Gastroesophageal sphincter (tissue), 4 donors: ENCODE data around the gene BMP2K. TPM values are rescaled to one million over a fixed set of nuclear protein-coding genes. Genes with fewer than 3 reads are reported as not detected.

Experiments
- ATAC-seq: fragments of 150-250 bp; one replicate; pipeline ENCODE4 v1.9.1; 2016; ENCODE audit warnings: mild to moderate bottlenecking, moderate library complexity
- H3K27ac ChIP-seq, 4 donors: fragments of 200-600 bp; sonication (generic) in 3 of 4; 1 replicate in 3 of 4; 2 replicates in 1 of 4; pipeline ENCODE4 v1.5.1; 2016 to 2019
- H3K27me3 ChIP-seq: fragments of 200-600 bp; sonication (generic); one replicate; pipeline ENCODE4 v1.5.1; 2019
- H3K36me3 ChIP-seq, 2 donors: fragments of 200-600 bp; sonication (generic); one replicate each; pipeline ENCODE4 v1.5.1; 2019; ENCODE audit warnings: control low read depth in 1 of 2
- H3K4me1 ChIP-seq, 3 donors: fragments of 200-600 bp; sonication (generic); 1 replicate in 2 of 3; 2 replicates in 1 of 3; pipeline ENCODE4 v1.5.1; 2016 to 2019; ENCODE audit warnings: control low read depth in 2 of 3
- H3K4me3 ChIP-seq, 2 donors: fragments of 200-600 bp; sonication (generic); one replicate each; pipeline ENCODE4 v1.5.1; 2019; ENCODE audit warnings: mild to moderate bottlenecking in 1 of 2, moderate library complexity in 1 of 2
- H3K9me3 ChIP-seq, 3 donors: fragments of 200-600 bp; sonication (generic); one replicate each; pipeline ENCODE4 v1.5.1; 2017 to 2019; ENCODE audit warnings: control low read depth in 2 of 3
- EP300 ChIP-seq: sonication (generic); formaldehyde crosslinking; IDR thresholded peaks from one replicate; pipeline ENCODE4 v1.6.1; 2017; ENCODE audit warnings: antibody characterized with exemption, mild to moderate bottlenecking
- POLR2A ChIP-seq, 2 donors: fragments of 450-650 bp; IDR thresholded peaks; one replicate each; pipeline ENCODE4 v1.6.1; 2017; ENCODE audit warnings: antibody characterized with exemption in 2 of 2, mild to moderate bottlenecking in 2 of 2, moderate library complexity in 1 of 2
- POLR2AphosphoS5 ChIP-seq: sonication (generic); formaldehyde crosslinking; IDR thresholded peaks from one replicate; pipeline ENCODE4 v1.6.1; 2017; ENCODE audit warnings: antibody characterized with exemption
- WGBS, 2 donors: methylation state at CpG; one replicate each; pipeline ENCODE4 v1.1.5; 2018; ENCODE audit warnings: low coverage in 1 of 2; 5-methylcytosine and 5-hydroxymethylcytosine counted together
- total RNA-seq, 4 donors: library from RNA; depleted of rRNA; stranded (reverse); fragments of >200 nt; gene quantifications; one replicate each; pipeline ENCODE4 v1.1.0, GENCODE V29; 2016
- TF ChIP-seq, protein P1 (sequence below), 4 experiments: fragments of 200-600 bp in 2 of 4; fragments of 450-650 bp in 2 of 4; sonication (generic) in 1 of 4; IDR thresholded peaks; one replicate each; pipeline ENCODE4 v1.5.1; 2017 to 2019; ENCODE audit warnings: antibody characterized with exemption in 4 of 4, mild to moderate bottlenecking in 2 of 4, moderate library complexity in 2 of 4

BMP2K gene
- total RNA-seq, 4 donors from 2014 or later, result 44.6 to 70.5 (median 48.7) TPM

GRCh38 chr4:78870056-78870455 lies 93.9 kb downstream of the BMP2K start:
- Histone ChIP-seq H3K4me1 (no peaks in the 10 kb centered on the region), H3K4me3 (no peak overlapping the region), H3K36me3 (peaks cover 6 to 91% of the 10 kb centered on the region in 2 donors), H3K27me3 (no peaks in the 10 kb centered on the region), H3K9me3 (no peaks in the 10 kb centered on the region), H3K27ac (no peak overlapping the region)
- TF ChIP-seq POLR2A (IDR thresholded peaks at IDR 0.05), result no peak
- ATAC-seq, result no peak

GRCh38 chr4:78876568-78877320 lies 100.6 kb downstream of the BMP2K start:
- H3K9me3 ChIP-seq, result no peaks in the 10 kb centered on the region
- no peak overlapping the region for H3K27ac ChIP-seq
- no peak for ATAC-seq
- TF ChIP-seq POLR2AphosphoS5, result no peak
- WGBS, 2 donors, result 87 to 91% methylated on average over 5 of the region's 5 CpGs
- no peak overlapping the region for H3K4me3 ChIP-seq
- H3K36me3 ChIP-seq, result peaks cover 6 to 74% of the 10 kb centered on the region in 2 donors
- no peaks in the 10 kb centered on the region for H3K4me1 ChIP-seq
- H3K27me3 ChIP-seq, result no peaks in the 10 kb centered on the region

- no peaks in the 10 kb centered on the region for H3K4me1 ChIP-seq
- H3K9me3 ChIP-seq, result no peaks in the 10 kb centered on the region
- no peak for ATAC-seq
- no peak for TF ChIP-seq POLR2AphosphoS5
- TF ChIP-seq, protein P1, sequence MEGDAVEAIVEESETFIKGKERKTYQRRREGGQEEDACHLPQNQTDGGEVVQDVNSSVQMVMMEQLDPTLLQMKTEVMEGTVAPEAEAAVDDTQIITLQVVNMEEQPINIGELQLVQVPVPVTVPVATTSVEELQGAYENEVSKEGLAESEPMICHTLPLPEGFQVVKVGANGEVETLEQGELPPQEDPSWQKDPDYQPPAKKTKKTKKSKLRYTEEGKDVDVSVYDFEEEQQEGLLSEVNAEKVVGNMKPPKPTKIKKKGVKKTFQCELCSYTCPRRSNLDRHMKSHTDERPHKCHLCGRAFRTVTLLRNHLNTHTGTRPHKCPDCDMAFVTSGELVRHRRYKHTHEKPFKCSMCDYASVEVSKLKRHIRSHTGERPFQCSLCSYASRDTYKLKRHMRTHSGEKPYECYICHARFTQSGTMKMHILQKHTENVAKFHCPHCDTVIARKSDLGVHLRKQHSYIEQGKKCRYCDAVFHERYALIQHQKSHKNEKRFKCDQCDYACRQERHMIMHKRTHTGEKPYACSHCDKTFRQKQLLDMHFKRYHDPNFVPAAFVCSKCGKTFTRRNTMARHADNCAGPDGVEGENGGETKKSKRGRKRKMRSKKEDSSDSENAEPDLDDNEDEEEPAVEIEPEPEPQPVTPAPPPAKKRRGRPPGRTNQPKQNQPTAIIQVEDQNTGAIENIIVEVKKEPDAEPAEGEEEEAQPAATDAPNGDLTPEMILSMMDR (IDR thresholded peaks at IDR 0.05), result no peak
- no peaks in the 10 kb centered on the region for H3K27me3 ChIP-seq
- WGBS, 2 donors, result 92 to 100% methylated on average over 1 of the region's 1 CpG
- no peak overlapping the region for H3K4me3 ChIP-seq
- H3K36me3 ChIP-seq, result peaks cover 0 to 61% of the 10 kb centered on the region in 2 donors
- no peak overlapping the region for H3K27ac ChIP-seq
Measured at GRCh38 chr4:78878031-78878430, 101.9 kb downstream of the BMP2K start.

DNA sequence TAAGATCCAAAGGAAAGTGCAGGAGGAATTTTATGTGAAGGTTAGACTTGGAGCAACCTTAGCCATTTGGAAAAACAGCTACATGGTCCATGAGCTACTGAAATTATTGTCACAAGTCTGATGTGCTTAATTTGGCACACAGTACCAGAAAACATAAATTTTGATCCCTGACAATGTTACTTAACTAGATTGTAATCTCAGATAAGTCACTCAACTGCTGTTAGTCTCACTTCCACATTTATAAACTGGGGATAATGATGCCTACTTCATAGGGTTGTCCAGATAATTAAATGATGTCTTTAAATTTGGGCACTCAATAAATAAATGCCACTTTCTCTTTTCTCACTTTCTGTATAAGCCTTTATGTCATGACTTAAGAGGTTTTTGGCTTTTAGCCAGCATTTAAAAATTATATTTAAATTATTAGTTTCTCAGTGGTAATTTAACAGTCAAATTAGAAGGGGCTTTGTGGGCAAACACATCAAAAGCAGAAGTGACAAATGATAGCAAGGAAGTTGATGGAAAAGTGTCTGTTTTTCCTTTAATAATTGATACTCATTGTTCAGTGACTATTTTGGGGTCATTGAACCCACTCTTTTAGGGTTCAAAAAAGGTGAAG lies 104.8 kb downstream of the BMP2K start:
- Histone ChIP-seq H3K9me3 (no peaks in the 10 kb centered on the region), H3K4me3 (no peak overlapping the region), H3K27ac (no peak overlapping the region), H3K4me1 (no peaks in the 10 kb centered on the region), H3K27me3 (no peaks in the 10 kb centered on the region), H3K36me3 (peaks cover 0 to 46% of the 10 kb centered on the region in 2 donors)
- no peak for ATAC-seq
- TF ChIP-seq, protein P1 (IDR thresholded peaks at IDR 0.05), result no peak
- TF ChIP-seq POLR2A (IDR thresholded peaks at IDR 0.05), result no peak
- TF ChIP-seq EP300, result no peak
- no peak for TF ChIP-seq POLR2AphosphoS5

- no peak for ATAC-seq
- H3K36me3 ChIP-seq, result peaks cover 0 to 42% of the 10 kb centered on the region in 2 donors
Measured at GRCh38 chr4:78885598-78885997, 109.4 kb downstream of the BMP2K start.

GRCh38 chr4:78889955-78890354 lies 113.8 kb downstream of the BMP2K start:
- Histone ChIP-seq H3K4me3 (no peak overlapping the region), H3K9me3 (no peaks in the 10 kb centered on the region), H3K27me3 (no peaks in the 10 kb centered on the region), H3K36me3 (peaks cover 0 to 58% of the 10 kb centered on the region in 2 donors), H3K27ac (no peak overlapping the region), H3K4me1 (no peaks in the 10 kb centered on the region)
- TF ChIP-seq EP300, result no peak
- no peak for TF ChIP-seq POLR2AphosphoS5
- no peak for TF ChIP-seq POLR2A (IDR thresholded peaks at IDR 0.05)
- no peak for ATAC-seq

More at GRCh38 chr4:78885598-78885997, 109.4 kb downstream of the BMP2K start:
- Histone ChIP-seq H3K27me3 (no peaks in the 10 kb centered on the region), H3K27ac (no peak overlapping the region), H3K9me3 (no peaks in the 10 kb centered on the region), H3K4me3 (no peak overlapping the region), H3K4me1 (no peaks in the 10 kb centered on the region)
- no peak for TF ChIP-seq POLR2AphosphoS5
- TF ChIP-seq, protein P1 (IDR thresholded peaks at IDR 0.05), result no peak
- TF ChIP-seq POLR2A (IDR thresholded peaks at IDR 0.05), result no peak
- no peak for TF ChIP-seq EP300
